ENCODE results near the gene IFT27.

Gene IFT27

DNA sequence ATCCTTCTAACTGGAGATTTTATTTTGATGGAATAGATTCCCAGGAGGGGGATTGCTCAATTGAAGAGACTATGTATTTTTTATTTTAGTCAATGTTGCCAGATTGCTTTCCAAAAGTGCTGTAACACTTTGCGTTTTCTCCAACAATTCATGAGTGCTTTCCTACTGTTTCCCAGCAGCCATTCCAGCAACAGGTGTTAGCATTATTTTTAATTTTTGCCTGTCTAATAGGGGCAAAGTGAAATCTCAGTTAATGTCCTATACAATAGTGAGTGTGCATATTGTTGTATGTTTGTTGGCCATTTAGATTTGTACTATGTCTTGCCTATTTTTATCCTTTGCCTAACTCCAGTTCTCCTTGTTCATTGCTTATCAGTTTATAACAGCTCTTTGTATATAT is 60.3 kb downstream of the IFT27 start:
- no peak for DNase-seq

DNA sequence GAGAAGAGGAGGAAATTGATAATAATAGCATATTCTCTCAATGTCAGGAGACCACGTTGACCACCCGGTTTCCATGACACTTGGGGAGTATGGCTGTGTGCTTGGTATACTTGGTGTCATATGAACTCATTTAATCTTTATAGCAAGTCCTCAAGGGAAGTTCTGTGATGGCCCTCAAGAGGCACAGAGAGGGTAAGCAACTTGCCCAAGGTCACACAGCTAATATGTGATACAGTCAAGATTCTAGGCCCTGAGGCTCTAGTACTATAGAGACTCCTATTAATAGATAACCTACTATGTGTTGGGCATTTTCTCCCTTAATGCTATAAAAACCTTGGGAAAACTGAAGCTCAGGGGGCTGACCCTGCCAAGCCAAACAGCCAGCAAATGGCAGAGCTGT is 61.8 kb downstream of the IFT27 start:
- no peak for DNase-seq

- DNase-seq, result no peak
Measured at GRCh38 chr22:36713436-36713835, 62.5 kb downstream of the IFT27 start.
